IMR-90 (cell line): Measurements from ENCODE around the gene PFN1.
A peak's percentile ranks its signal among the peaks of the same experiment; 100 is the strongest.

Source experiments
- BHLHE40 ChIP-seq: fragments of 150-350 bp; IDR thresholded peaks from 2 replicates; pipeline ENCODE4 v1.6.1; 2016; ENCODE audit warnings: mild to moderate bottlenecking, low read depth, low read length
- CEBPB ChIP-seq: IDR thresholded peaks from 2 replicates; pipeline ENCODE4 v1.6.1; 2012; ENCODE audit warnings: low read depth, low read length, improper control_type of control experiment
- ELK1 ChIP-seq: fragments of 150-350 bp; IDR thresholded peaks from 2 replicates; pipeline ENCODE4 v1.6.1; 2016; ENCODE audit warnings: low read depth, mild to moderate bottlenecking, low read length, moderate library complexity, borderline replicate concordance
- POLR2A ChIP-seq: IDR thresholded peaks from 2 replicates; pipeline ENCODE4 v1.6.1; 2012; ENCODE audit warnings: mild to moderate bottlenecking, low read depth, low read length
- TF ChIP-seq, protein P1 (sequence below): conservative IDR thresholded peaks from 2 replicates; pipeline ENCODE4 v1.5.1; 2012; ENCODE audit warnings: mild to moderate bottlenecking, low read depth, low read length, improper control_type of control experiment
- TF ChIP-seq, protein P2 (sequence below): fragments of 150-350 bp; IDR thresholded peaks from 2 replicates; pipeline ENCODE4 v1.6.1; 2017; ENCODE audit warnings: mild to moderate bottlenecking, antibody characterized with exemption, low read length, low read depth

DNA sequence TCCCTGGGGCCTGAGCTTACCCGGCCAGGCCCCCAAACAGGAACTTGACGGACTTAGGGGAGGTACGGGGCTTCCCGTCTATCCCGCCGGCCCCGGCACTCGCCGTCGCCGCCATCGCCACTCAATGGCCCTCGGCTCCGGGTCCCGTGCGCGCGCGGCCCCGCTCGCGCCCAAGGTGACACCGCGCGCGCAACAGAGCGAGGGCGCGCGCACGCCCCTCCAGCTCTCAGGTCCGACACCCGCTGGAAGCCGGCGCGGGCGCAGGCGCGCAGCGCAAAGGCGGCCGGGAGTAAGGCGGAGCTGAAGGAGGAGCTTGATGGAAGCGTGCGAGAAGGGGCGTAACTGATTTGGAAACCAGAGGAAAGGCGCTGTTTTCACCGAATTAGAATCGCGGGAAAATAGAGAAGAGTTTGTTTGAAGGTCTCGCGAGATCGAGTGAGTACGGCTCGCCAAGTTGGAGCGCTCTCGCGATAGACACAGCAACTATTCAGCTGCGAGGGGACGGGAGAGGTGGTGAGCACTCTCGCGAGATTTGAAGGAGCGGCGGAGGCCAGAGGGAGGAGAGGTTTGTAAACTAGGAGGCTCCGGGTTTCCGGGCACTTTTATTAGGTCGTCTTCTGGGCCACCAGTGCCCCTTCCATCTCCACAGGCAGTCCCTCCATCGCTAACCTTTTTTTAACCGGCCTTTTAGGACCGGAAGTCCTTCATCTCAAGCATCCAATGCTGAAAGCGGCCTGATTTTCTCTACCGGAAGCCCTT lies 8.4 kb downstream of the PFN1 start, which contains the start of the genes RNF167 and SLC25A11:
- TF ChIP-seq, protein P1, sequence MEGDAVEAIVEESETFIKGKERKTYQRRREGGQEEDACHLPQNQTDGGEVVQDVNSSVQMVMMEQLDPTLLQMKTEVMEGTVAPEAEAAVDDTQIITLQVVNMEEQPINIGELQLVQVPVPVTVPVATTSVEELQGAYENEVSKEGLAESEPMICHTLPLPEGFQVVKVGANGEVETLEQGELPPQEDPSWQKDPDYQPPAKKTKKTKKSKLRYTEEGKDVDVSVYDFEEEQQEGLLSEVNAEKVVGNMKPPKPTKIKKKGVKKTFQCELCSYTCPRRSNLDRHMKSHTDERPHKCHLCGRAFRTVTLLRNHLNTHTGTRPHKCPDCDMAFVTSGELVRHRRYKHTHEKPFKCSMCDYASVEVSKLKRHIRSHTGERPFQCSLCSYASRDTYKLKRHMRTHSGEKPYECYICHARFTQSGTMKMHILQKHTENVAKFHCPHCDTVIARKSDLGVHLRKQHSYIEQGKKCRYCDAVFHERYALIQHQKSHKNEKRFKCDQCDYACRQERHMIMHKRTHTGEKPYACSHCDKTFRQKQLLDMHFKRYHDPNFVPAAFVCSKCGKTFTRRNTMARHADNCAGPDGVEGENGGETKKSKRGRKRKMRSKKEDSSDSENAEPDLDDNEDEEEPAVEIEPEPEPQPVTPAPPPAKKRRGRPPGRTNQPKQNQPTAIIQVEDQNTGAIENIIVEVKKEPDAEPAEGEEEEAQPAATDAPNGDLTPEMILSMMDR = no peak
- TF ChIP-seq POLR2A (peak; percentile 71), BHLHE40 (peak; percentile 95), CEBPB (peak; percentile 33), ELK1 (no peak)
- TF ChIP-seq, protein P2, sequence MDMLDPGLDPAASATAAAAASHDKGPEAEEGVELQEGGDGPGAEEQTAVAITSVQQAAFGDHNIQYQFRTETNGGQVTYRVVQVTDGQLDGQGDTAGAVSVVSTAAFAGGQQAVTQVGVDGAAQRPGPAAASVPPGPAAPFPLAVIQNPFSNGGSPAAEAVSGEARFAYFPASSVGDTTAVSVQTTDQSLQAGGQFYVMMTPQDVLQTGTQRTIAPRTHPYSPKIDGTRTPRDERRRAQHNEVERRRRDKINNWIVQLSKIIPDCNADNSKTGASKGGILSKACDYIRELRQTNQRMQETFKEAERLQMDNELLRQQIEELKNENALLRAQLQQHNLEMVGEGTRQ = no peak
